NCI-H510A treated with DMSO at 0.1 percent for 48 hours (cell line): ENCODE measurements around the gene RBKS.

ENCODE experiments used
- DNase-seq: peaks from one replicate; lab custom pipeline; 2025; lab: John Stamatoyannopoulos, UW

RBKS gene

DNA sequence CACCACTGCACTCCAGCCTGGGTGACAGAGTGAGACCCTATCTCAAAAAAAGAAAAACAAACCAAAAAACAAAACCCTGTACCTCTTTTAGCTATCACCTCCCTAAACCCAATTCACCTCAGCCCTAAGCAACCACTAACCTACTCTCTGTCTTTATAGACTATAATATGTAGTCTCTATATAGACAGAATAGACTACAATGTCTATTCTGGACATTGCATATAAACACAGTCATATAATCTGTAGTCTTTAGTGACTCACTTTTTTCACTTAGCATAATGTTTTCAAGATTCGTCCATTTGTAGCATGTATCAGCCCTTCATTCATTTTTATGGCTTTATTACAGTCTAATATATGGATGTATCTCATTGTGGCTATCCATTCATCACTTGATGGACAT lies 155.9 kb downstream of the RBKS start:
- DNase-seq = no peak
